Measurements from ENCODE around the gene TRIM38.

TRIM38 gene

DNA sequence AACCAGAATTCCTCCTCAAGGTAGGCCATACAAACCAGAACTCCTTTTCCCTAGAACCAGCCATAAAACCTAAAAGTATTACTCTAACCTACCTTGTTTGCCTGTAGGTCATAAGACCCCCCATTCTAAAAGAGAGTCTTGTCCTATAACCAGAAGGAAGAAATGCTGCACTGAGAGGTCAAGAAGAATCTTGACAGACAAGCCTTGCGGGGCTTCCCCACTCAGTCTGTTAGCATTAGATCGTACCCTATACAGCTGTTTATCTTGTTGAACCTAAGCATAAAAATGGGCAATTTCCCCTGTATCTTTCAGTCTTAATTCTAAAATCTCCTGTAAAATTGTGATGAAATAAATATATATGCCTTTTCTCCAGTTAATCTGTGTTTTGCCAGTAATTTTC is 72.3 kb downstream of the TRIM38 start:
- TF ChIP-seq CTCF (IDR thresholded peaks at IDR 0.05; ENCODE audit: extremely low read depth, missing control alignments) = no peak
- DNase-seq (ENCODE audit: low spot score) = no peak

Measured in GM20000 (cell line).